HEK293T (cell line): Measurements from ENCODE around the gene ABI3.

Experiments
- CTCF ChIA-PET: fragments of 350-600 bp; formaldehyde crosslinking; extraction: SDS; loops from one replicate; lab custom pipeline; 2021; ENCODE audit warnings: antibody characterized with exemption, inconsistent platforms; lab: Yijun Ruan, JAX
- POLR2A ChIA-PET: fragments of 350-600 bp; formaldehyde crosslinking; extraction: SDS; loops from one replicate; lab custom pipeline; 2020; ENCODE audit warnings: antibody characterized with exemption, inconsistent platforms; lab: Yijun Ruan, JAX
- DNase-seq: peaks from one replicate; pipeline ENCODE4 v3.0.0; 2012; ENCODE audit warnings: mixed read lengths; ENCODE audit errors: extremely low spot score
- ARNT ChIP-seq: fragments of 450-650 bp; IDR thresholded peaks from 2 replicates; pipeline ENCODE4 v1.6.1; 2017; ENCODE audit warnings: mild to moderate bottlenecking
- BHLHE40 ChIP-seq: fragments of 450-650 bp; IDR thresholded peaks from 2 replicates; pipeline ENCODE4 v1.6.1; 2016; ENCODE audit warnings: mild to moderate bottlenecking, moderate library complexity, borderline replicate concordance
- CTBP1 ChIP-seq: fragments of 450-650 bp; IDR thresholded peaks from 2 replicates; pipeline ENCODE4 v1.6.1; 2016; ENCODE audit warnings: borderline replicate concordance
- ELF4 ChIP-seq: fragments of 450-650 bp; IDR thresholded peaks from 2 replicates; pipeline ENCODE4 v1.6.1; 2017; ENCODE audit warnings: antibody characterized with exemption
- FOXA1 ChIP-seq: fragments of 450-650 bp; IDR thresholded peaks from 2 replicates; pipeline ENCODE4 v1.6.1; 2016; ENCODE audit warnings: mild to moderate bottlenecking
- FOXK2 ChIP-seq: fragments of 450-650 bp; IDR thresholded peaks from 2 replicates; pipeline ENCODE4 v1.6.1; 2016; ENCODE audit warnings: mild to moderate bottlenecking
- FOXM1 ChIP-seq: fragments of 450-650 bp; IDR thresholded peaks from 2 replicates; pipeline ENCODE4 v1.6.1; 2017; ENCODE audit warnings: mild to moderate bottlenecking, borderline replicate concordance
- HDGF ChIP-seq: fragments of 450-650 bp; IDR thresholded peaks from 2 replicates; pipeline ENCODE4 v1.6.1; 2017; ENCODE audit warnings: antibody characterized with exemption, borderline replicate concordance
- L3MBTL2 ChIP-seq: fragments of 450-650 bp; conservative IDR thresholded peaks from 2 replicates; pipeline ENCODE4 v1.6.1; 2016; ENCODE audit warnings: mild to moderate bottlenecking
- LEF1 ChIP-seq: fragments of 450-650 bp; IDR thresholded peaks from 2 replicates; pipeline ENCODE4 v1.6.1; 2017; ENCODE audit warnings: mild to moderate bottlenecking, borderline replicate concordance
- NFRKB ChIP-seq: fragments of 450-650 bp; IDR thresholded peaks from 2 replicates; pipeline ENCODE4 v1.6.1; 2016; ENCODE audit warnings: mild to moderate bottlenecking, moderate library complexity
- SP1 ChIP-seq: fragments of 450-650 bp; IDR thresholded peaks from 2 replicates; pipeline ENCODE4 v1.6.1; 2017
- SUZ12 ChIP-seq: fragments of 450-650 bp; IDR thresholded peaks from 2 replicates; pipeline ENCODE4 v1.6.1; 2016; ENCODE audit warnings: mild to moderate bottlenecking
- TARDBP ChIP-seq: fragments of 450-650 bp; IDR thresholded peaks from 2 replicates; pipeline ENCODE4 v1.6.1; 2016
- ZNF384 ChIP-seq: fragments of 450-650 bp; IDR thresholded peaks from 2 replicates; pipeline ENCODE4 v1.6.1; 2016
- TF ChIP-seq, protein P1 (sequence below): fragments of 450-650 bp; IDR thresholded peaks from 2 replicates; pipeline ENCODE4 v1.6.1; 2016

The ABI3 gene

DNA sequence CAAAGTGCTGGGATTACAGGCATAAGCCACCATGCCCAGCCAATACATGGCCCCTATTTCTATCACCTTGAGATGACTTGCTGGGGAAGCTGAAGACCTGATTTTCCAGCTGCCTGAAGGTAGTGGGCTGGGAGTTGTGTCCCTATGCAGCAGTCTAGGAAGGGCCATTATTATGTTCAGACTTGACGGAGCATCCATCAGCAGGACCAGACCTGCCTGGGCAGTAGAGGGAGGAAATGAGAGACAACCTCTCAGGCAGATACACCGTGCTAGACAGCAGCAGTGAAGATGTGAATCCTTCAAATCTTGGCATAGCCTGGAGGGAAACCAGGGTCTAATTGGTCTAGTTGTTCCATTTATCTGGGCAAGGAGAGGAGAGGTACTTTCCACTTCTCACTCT, 55.7 kb downstream of the ABI3 start:
- POLR2A ChIA-PET = no interaction called here
- DNase-seq = no peak
- TF ChIP-seq NFRKB (no peak), ZNF384 (no peak), SUZ12 (no peak), HDGF (no peak), ARNT (no peak), FOXM1 (no peak), L3MBTL2 (no peak), SP1 (no peak), TARDBP (no peak), ELF4 (no peak), CTBP1 (no peak), FOXA1 (no peak), FOXK2 (no peak), BHLHE40 (no peak), LEF1 (no peak)
- TF ChIP-seq, protein P1, sequence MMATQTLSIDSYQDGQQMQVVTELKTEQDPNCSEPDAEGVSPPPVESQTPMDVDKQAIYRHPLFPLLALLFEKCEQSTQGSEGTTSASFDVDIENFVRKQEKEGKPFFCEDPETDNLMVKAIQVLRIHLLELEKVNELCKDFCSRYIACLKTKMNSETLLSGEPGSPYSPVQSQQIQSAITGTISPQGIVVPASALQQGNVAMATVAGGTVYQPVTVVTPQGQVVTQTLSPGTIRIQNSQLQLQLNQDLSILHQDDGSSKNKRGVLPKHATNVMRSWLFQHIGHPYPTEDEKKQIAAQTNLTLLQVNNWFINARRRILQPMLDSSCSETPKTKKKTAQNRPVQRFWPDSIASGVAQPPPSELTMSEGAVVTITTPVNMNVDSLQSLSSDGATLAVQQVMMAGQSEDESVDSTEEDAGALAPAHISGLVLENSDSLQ = no peak
- CTCF ChIA-PET = no interaction called here

DNA sequence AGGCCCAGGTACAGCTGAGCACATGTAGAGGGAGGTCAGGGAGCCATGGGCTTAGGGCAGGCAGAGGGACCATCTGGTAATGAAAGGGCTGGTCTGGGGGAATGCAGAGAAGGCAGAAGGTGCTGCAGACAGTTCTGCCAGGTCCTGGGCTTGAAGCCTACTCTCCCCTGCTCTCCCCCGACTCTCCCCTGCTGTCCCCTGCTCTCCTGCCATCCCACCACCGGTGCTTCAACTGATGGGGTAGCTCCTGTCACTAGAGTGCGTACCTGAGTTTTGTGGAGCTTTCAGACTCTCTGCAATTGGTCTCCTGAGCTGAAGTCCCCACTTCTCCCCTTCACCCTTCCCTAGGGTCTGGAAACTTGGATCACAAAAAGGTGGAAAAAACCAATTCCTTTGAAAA, 57.4 kb downstream of the ABI3 start:
- no peak for DNase-seq
- ChIA-PET CTCF (no interaction called here), POLR2A (no interaction called here)
- no peak for TF ChIP-seq FOXK2
- TF ChIP-seq FOXA1 = no peak
- TF ChIP-seq ZNF384 = no peak
- no peak for TF ChIP-seq HDGF
- no peak for TF ChIP-seq LEF1
- no peak for TF ChIP-seq NFRKB
- TF ChIP-seq SUZ12 = no peak
- TF ChIP-seq FOXM1 = no peak
- TF ChIP-seq TARDBP = no peak
- TF ChIP-seq, protein P1 = no peak
- TF ChIP-seq SP1 = no peak
- no peak for TF ChIP-seq ARNT

DNA sequence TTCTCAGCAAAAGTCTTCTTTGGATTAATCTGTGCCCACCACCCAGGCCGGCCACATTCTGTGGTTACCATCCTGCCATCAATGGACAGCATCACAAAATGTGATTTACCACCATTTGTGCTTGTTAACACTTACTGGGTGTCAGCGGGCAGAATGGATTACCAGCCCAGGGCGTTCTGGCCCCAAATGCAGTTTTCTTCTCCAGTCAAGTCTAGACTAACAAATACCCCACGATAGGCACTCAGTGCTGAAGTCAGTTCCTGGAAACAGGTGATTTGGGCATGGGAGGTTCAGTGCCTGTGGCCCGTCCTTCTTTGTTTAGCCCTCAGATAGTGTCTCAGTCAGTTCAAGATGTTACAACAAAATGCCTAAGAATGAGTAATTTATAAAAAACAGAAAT, 58.8 kb downstream of the ABI3 start:
- no peak for DNase-seq
- ChIA-PET POLR2A (no interaction called here), CTCF (no interaction called here)
- TF ChIP-seq SP1 = no peak
